Measurements from ENCODE around the gene DNAJC25. TPM values are rescaled to one million over a fixed set of nuclear protein-coding genes. Genes with fewer than 3 reads are reported as not detected.
"Not testable (repeated sequence)": the region's sequence is repeated elsewhere in the genome, so short reads cannot be mapped to it uniquely, and the experiment has no call there.

The DNAJC25 gene
- total RNA-seq, 1 donor from 2014 or later, result 7.4 TPM

DNA sequence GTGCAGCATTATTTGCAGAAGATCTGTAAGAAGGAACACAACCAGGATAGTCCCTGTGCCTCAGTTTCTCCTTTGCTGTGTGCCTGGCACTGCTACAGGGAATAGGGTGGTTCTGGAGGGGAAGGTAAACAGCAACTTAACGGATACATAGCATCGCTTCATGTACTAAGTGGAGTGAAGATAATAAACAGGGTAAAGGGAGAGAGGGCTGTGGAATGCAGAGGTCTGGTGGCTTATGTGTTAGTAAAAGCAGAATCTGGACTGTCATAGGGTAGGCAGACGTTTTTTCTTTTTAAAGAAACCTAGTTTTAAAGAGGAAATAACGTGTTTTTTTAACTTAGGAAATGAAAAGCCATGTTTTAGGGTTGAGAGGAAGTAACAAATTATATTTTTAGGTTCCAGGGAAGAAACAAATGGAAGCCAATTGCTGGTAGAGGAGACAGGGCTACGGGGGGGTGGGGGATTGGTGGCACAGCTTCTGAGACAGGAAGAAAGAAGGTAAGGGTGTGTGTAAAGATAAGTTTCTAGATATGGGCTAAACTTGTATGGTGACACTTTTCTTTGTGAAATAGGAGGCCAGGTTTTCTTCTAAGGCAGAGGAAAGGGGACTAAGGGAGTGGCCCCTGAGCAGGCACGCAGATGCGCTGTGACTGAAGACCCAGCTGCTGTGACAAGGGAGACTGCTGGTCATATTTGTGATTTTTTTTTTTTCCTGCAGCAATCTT is 31.6 kb downstream of the DNAJC25 start:
- peak overlapping the region; percentile 97 for H3K4me3 Mint-ChIP-seq (ENCODE audit: unreplicated experiment)
- peaks cover 7% of the 10 kb centered on the region for H3K4me1 Mint-ChIP-seq (ENCODE audit: low read depth, unreplicated experiment)
- H3K36me3 Mint-ChIP-seq (ENCODE audit: unreplicated experiment), result no peaks in the 10 kb centered on the region
- TF ChIP-seq, protein P1, sequence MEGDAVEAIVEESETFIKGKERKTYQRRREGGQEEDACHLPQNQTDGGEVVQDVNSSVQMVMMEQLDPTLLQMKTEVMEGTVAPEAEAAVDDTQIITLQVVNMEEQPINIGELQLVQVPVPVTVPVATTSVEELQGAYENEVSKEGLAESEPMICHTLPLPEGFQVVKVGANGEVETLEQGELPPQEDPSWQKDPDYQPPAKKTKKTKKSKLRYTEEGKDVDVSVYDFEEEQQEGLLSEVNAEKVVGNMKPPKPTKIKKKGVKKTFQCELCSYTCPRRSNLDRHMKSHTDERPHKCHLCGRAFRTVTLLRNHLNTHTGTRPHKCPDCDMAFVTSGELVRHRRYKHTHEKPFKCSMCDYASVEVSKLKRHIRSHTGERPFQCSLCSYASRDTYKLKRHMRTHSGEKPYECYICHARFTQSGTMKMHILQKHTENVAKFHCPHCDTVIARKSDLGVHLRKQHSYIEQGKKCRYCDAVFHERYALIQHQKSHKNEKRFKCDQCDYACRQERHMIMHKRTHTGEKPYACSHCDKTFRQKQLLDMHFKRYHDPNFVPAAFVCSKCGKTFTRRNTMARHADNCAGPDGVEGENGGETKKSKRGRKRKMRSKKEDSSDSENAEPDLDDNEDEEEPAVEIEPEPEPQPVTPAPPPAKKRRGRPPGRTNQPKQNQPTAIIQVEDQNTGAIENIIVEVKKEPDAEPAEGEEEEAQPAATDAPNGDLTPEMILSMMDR (IDR thresholded peaks at IDR 0.05; ENCODE audit: partially characterized antibody, unreplicated experiment), result no peak
- H3K9me3 Mint-ChIP-seq (ENCODE audit: unreplicated experiment), result peaks cover 17% of the 10 kb centered on the region
- no peak for DNase-seq
- H3K27ac Mint-ChIP-seq (ENCODE audit: unreplicated experiment), result peak overlapping the region; percentile 74
- H3K27me3 Mint-ChIP-seq (ENCODE audit: unreplicated experiment), result peaks cover 4% of the 10 kb centered on the region

DNA sequence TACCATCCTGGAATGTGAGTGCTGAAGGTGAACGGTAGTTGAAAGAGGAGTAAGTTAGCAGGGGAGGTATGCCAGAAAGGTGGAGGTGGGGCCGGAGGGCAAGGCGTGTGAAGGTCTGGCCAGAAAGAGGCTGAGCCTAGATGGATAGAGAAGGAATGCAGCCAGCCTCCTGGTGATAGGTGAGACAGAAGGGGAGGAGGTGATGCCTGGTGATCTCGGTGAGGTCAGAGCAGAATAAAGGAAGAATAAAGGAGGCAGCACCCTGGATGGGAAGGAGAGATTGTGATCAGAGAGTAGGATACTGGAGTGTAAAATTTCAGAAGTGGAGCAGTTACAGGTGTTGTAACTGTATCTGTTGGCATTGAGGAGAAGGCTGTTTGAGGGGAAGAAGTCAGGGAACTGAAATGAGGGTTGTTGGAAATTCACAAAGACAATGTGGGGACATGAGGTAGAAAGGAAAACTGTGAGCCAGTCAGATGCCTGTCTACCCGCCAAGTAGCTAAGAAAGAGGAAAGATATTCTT is 32.2 kb downstream of the DNAJC25 start:
- H3K27me3 Mint-ChIP-seq (ENCODE audit: unreplicated experiment), result peaks cover 4% of the 10 kb centered on the region
- no peak for DNase-seq
- TF ChIP-seq, protein P1 (IDR thresholded peaks at IDR 0.05; ENCODE audit: partially characterized antibody, unreplicated experiment), result no peak
- H3K4me3 Mint-ChIP-seq (ENCODE audit: unreplicated experiment), result peak overlapping the region; percentile 26
- H3K9me3 Mint-ChIP-seq (ENCODE audit: unreplicated experiment), result peaks cover 17% of the 10 kb centered on the region
- no peak overlapping the region for H3K27ac Mint-ChIP-seq (ENCODE audit: unreplicated experiment)
- peaks cover 7% of the 10 kb centered on the region for H3K4me1 Mint-ChIP-seq (ENCODE audit: low read depth, unreplicated experiment)
- no peaks in the 10 kb centered on the region for H3K36me3 Mint-ChIP-seq (ENCODE audit: unreplicated experiment)

DNA sequence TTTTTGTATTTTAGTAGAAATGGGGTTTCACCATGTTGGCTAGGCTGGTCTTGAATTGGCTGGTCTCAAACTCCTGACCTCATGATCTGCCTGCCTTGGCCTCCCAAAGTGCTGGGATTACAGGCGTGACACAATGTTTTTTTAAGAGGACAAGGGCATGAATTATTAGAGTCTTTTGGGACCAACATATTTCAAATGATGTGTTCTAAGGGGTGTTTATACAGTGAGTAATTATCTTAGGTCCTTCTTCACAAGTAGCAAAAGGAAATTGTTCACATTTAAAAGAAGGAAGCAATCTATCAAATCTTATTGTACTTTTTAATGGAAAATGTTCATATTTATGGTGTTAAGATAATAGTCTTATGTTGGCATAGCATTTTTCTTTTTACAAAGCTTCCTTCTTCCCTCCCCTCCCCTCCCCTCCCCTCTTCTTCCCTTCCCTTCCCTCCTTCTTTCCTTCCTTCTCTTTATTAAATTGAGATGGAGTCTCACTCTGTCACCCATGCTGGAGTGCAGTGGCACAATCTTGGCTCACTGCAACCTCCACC is 37.0 kb downstream of the DNAJC25 start:
- H3K9me3 Mint-ChIP-seq (ENCODE audit: unreplicated experiment), result peaks cover 7% of the 10 kb centered on the region
- no peak overlapping the region for H3K4me3 Mint-ChIP-seq (ENCODE audit: unreplicated experiment)
- no peaks in the 10 kb centered on the region for H3K4me1 Mint-ChIP-seq (ENCODE audit: low read depth, unreplicated experiment)
- TF ChIP-seq, protein P1 (IDR thresholded peaks at IDR 0.05; ENCODE audit: partially characterized antibody, unreplicated experiment), result no peak
- no peak for DNase-seq
- no peaks in the 10 kb centered on the region for H3K36me3 Mint-ChIP-seq (ENCODE audit: unreplicated experiment)
- no peak overlapping the region for H3K27ac Mint-ChIP-seq (ENCODE audit: unreplicated experiment)
- H3K27me3 Mint-ChIP-seq (ENCODE audit: unreplicated experiment), result no peaks in the 10 kb centered on the region

DNA sequence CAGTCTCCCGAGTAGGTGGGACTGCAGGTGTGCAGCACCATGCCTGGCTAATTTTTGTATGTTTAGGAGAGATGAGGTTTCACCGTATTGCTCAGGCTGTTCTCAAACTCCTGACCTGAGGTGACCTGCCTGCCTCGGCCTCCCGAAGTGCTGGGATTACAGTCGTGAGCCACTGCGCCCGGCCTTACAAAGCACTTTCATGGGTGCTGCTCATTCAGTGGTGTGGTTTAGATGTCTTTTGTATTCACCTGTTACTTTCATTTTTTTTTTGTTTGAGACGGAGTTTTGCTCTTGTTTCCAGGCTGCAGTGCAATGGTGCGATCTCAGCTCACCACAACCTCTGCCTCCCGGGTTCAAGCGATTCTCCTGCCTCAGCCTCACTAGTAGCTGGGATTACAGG is 37.5 kb downstream of the DNAJC25 start:
- not testable (repeated sequence) for H3K4me1 Mint-ChIP-seq (ENCODE audit: low read depth, unreplicated experiment); H3K27ac Mint-ChIP-seq (ENCODE audit: unreplicated experiment); H3K4me3 Mint-ChIP-seq (ENCODE audit: unreplicated experiment); DNase-seq; H3K36me3 Mint-ChIP-seq (ENCODE audit: unreplicated experiment); H3K27me3 Mint-ChIP-seq (ENCODE audit: unreplicated experiment); H3K9me3 Mint-ChIP-seq (ENCODE audit: unreplicated experiment)

DNA sequence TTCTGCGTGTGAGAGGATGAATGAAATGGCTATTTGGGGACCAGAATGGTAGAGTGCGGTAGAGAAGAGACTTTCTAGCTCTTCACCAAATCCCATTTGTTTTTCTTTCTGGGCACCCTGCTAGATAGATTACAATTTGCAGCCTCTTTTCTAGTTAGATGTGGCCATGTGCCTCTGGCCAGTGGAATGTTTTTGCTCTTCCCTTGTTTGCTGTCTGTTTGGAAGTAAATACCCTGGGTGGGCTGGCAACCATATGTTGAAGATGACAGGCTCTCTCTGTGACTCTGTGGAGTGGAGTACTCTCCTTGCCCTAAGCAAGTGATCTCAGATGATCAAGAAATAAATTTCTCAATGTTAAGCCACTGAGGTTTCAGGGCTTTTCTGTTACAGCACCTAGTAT is 43.2 kb downstream of the DNAJC25 start:
- peaks cover 2% of the 10 kb centered on the region for H3K27me3 Mint-ChIP-seq (ENCODE audit: unreplicated experiment)
- no peaks in the 10 kb centered on the region for H3K9me3 Mint-ChIP-seq (ENCODE audit: unreplicated experiment)
- no peaks in the 10 kb centered on the region for H3K36me3 Mint-ChIP-seq (ENCODE audit: unreplicated experiment)
- no peak overlapping the region for H3K4me3 Mint-ChIP-seq (ENCODE audit: unreplicated experiment)
- H3K4me1 Mint-ChIP-seq (ENCODE audit: low read depth, unreplicated experiment), result no peaks in the 10 kb centered on the region
- TF ChIP-seq, protein P1 (IDR thresholded peaks at IDR 0.05; ENCODE audit: partially characterized antibody, unreplicated experiment), result no peak
- no peak overlapping the region for H3K27ac Mint-ChIP-seq (ENCODE audit: unreplicated experiment)
- no peak for DNase-seq

Data from glutamatergic neuron (in vitro differentiated cells).